DOHH2 (cell line): ENCODE results near the gene LAPTM5.
A peak's percentile ranks its signal among the peaks of the same experiment; 100 is the strongest.

Experiments used
- H3F3A ChIP-seq: fragments of 200-600 bp; sonication (generic), shearing (Covaris generic); 2 replicates; pipeline ENCODE4 v1.6.0; 2016; ENCODE audit warnings: antibody characterized with exemption, mild to moderate bottlenecking; ENCODE audit not compliant: control insufficient read depth, insufficient read depth
- H3K27ac ChIP-seq: fragments of 200-600 bp; sonication (generic); 2 replicates; pipeline ENCODE4 v1.5.1; 2014; ENCODE audit warnings: low read depth, mild to moderate bottlenecking, low read length, moderate library complexity
- H3K27me3 ChIP-seq: fragments of 200-600 bp; sonication (generic); 2 replicates; pipeline ENCODE4 v1.6.1; 2014; ENCODE audit warnings: mild to moderate bottlenecking, low read length, mixed read lengths; ENCODE audit not compliant: control insufficient read depth
- H3K36me3 ChIP-seq: fragments of 200-600 bp; sonication (generic); 2 replicates; pipeline ENCODE4 v1.6.1; 2014; ENCODE audit warnings: mild to moderate bottlenecking, low read length, moderate library complexity, mixed read lengths; ENCODE audit not compliant: control insufficient read depth
- H3K4me1 ChIP-seq: fragments of 200-600 bp; sonication (generic); 2 replicates; pipeline ENCODE4 v1.6.1; 2014; ENCODE audit warnings: mild to moderate bottlenecking, low read length, mixed read lengths; ENCODE audit not compliant: control insufficient read depth
- H3K4me2 ChIP-seq: fragments of 200-600 bp; sonication (generic); 2 replicates; pipeline ENCODE4 v1.6.0; 2014; ENCODE audit warnings: mild to moderate bottlenecking, low read length, moderate library complexity
- H3K4me3 ChIP-seq: fragments of 200-600 bp; sonication (generic); 2 replicates; pipeline ENCODE4 v1.5.1; 2014; ENCODE audit warnings: mild to moderate bottlenecking, low read length, mixed read lengths
- H3K79me2 ChIP-seq: fragments of 200-600 bp; sonication (generic); 2 replicates; pipeline ENCODE4 v1.6.1; 2014; ENCODE audit warnings: mild to moderate bottlenecking, low read length, mixed read lengths; ENCODE audit not compliant: control insufficient read depth
- H3K9me2 ChIP-seq: fragments of 200-600 bp; sonication (generic); replicated peaks from 2 replicates; pipeline ENCODE4 v1.6.1; 2014; ENCODE audit warnings: mild to moderate bottlenecking, low read length, mixed read lengths; ENCODE audit not compliant: control insufficient read depth
- H3K9me3 ChIP-seq: fragments of 200-600 bp; sonication (generic); 2 replicates; pipeline ENCODE4 v1.6.1; 2014; ENCODE audit warnings: antibody characterized with exemption, low read length, mixed read lengths; ENCODE audit not compliant: control insufficient read depth, insufficient read depth
- H4K20me1 ChIP-seq: fragments of 200-600 bp; sonication (generic); 2 replicates; pipeline ENCODE4 v1.6.0; 2014; ENCODE audit warnings: low read depth, mild to moderate bottlenecking, antibody characterized with exemption, low read length, moderate library complexity; ENCODE audit not compliant: control insufficient read depth, insufficient read depth
- CTCF ChIP-seq: fragments of 200-600 bp; sonication (generic); IDR thresholded peaks from one replicate; pipeline ENCODE4 v1.5.1; 2014; ENCODE audit warnings: antibody characterized with exemption, mild to moderate bottlenecking, low read depth, low read length; ENCODE audit not compliant: poor library complexity, severe bottlenecking
- EZH2phosphoT487 ChIP-seq: fragments of 200-600 bp; sonication (generic); IDR thresholded peaks from 2 replicates; pipeline ENCODE4 v1.6.1; 2017; ENCODE audit warnings: borderline replicate concordance, mild to moderate bottlenecking, antibody characterized with exemption, low read length, moderate library complexity, mixed read lengths

The LAPTM5 gene

GRCh38 chr1:30755746-30756145, 1.8 kb downstream of the LAPTM5 start:
- peak overlapping the region; percentile 99 for H3K27ac ChIP-seq
- peaks cover 52% of the 10 kb centered on the region for H3K36me3 ChIP-seq
- no peaks in the 10 kb centered on the region for H3K9me2 ChIP-seq
- H3K27me3 ChIP-seq: no peaks in the 10 kb centered on the region
- peaks cover 79% of the 10 kb centered on the region for H3K79me2 ChIP-seq
- no peaks in the 10 kb centered on the region for H4K20me1 ChIP-seq
- peak; percentile 40 for TF ChIP-seq CTCF
- TF ChIP-seq EZH2phosphoT487: no peak
- peaks cover 84% of the 10 kb centered on the region for H3K4me1 ChIP-seq
- peaks cover 70% of the 10 kb centered on the region for H3F3A ChIP-seq
- H3K4me2 ChIP-seq: peak overlapping the region; percentile 94
- peak overlapping the region; percentile 95 for H3K4me3 ChIP-seq
- no peaks in the 10 kb centered on the region for H3K9me3 ChIP-seq

GRCh38 chr1:30755334-30755733, 2.2 kb downstream of the LAPTM5 start:
- H4K20me1 ChIP-seq: no peaks in the 10 kb centered on the region
- peaks cover 83% of the 10 kb centered on the region for H3K79me2 ChIP-seq
- H3K36me3 ChIP-seq: peaks cover 56% of the 10 kb centered on the region
- peak overlapping the region; percentile 99 for H3K27ac ChIP-seq
- H3K4me3 ChIP-seq: peak overlapping the region; percentile 95
- H3K9me3 ChIP-seq: no peaks in the 10 kb centered on the region
- no peak for TF ChIP-seq EZH2phosphoT487
- TF ChIP-seq CTCF: no peak
- H3K9me2 ChIP-seq: no peaks in the 10 kb centered on the region
- H3K4me2 ChIP-seq: peak overlapping the region; percentile 94
- no peaks in the 10 kb centered on the region for H3K27me3 ChIP-seq
- H3F3A ChIP-seq: peaks cover 71% of the 10 kb centered on the region
- peaks cover 84% of the 10 kb centered on the region for H3K4me1 ChIP-seq

GRCh38 chr1:30754684-30755171, 2.8 kb downstream of the LAPTM5 start:
- H3K4me1 ChIP-seq: peaks cover 84% of the 10 kb centered on the region
- TF ChIP-seq EZH2phosphoT487 (no peak), CTCF (no peak)
- H3K4me2 ChIP-seq: peak overlapping the region; percentile 94
- H3K9me3 ChIP-seq: no peaks in the 10 kb centered on the region
- peaks cover 90% of the 10 kb centered on the region for H3K79me2 ChIP-seq
- no peaks in the 10 kb centered on the region for H4K20me1 ChIP-seq
- peaks cover 60% of the 10 kb centered on the region for H3K36me3 ChIP-seq
- peak overlapping the region; percentile 95 for H3K4me3 ChIP-seq
- no peaks in the 10 kb centered on the region for H3K9me2 ChIP-seq
- H3K27ac ChIP-seq: peak overlapping the region; percentile 99
- H3K27me3 ChIP-seq: no peaks in the 10 kb centered on the region
- peaks cover 72% of the 10 kb centered on the region for H3F3A ChIP-seq
